Neuronal stem cell (in vitro differentiated cells): ENCODE results near the gene STX1A.

Source experiments
- DNase-seq: peaks from one replicate; pipeline ENCODE4 v3.0.0-alpha.2; 2013; ENCODE audit warnings: low spot score
- H2AFZ ChIP-seq: one replicate; pipeline ENCODE4 v1.6.1; 2013; ENCODE audit warnings: mild to moderate bottlenecking, low read length, inconsistent platforms
- H2AK5ac ChIP-seq: 2 replicates; pipeline ENCODE4 v1.6.1; 2013; ENCODE audit warnings: low read depth, mild to moderate bottlenecking, inconsistent platforms, low read length, moderate library complexity, mixed read lengths
- H2BK120ac ChIP-seq: 2 replicates; pipeline ENCODE4 v1.6.1; 2013; ENCODE audit warnings: low read depth, mild to moderate bottlenecking, inconsistent platforms, low read length, moderate library complexity, mixed read lengths
- H2BK12ac ChIP-seq: one replicate; pipeline ENCODE4 v1.6.1; 2013; ENCODE audit warnings: low read length, inconsistent platforms
- H2BK15ac ChIP-seq: 2 replicates; pipeline ENCODE4 v1.6.1; 2013; ENCODE audit warnings: mild to moderate bottlenecking, low read length, inconsistent platforms, mixed read lengths
- H2BK5ac ChIP-seq: one replicate; pipeline ENCODE4 v1.6.1; 2013; ENCODE audit warnings: inconsistent platforms, mild to moderate bottlenecking, low read length, moderate library complexity
- H3K14ac ChIP-seq: one replicate; pipeline ENCODE4 v1.6.1; 2013; ENCODE audit warnings: low read length, inconsistent platforms
- H3K18ac ChIP-seq: 2 replicates; pipeline ENCODE4 v1.6.1; 2013; ENCODE audit warnings: low read length, inconsistent platforms
- H3K23ac ChIP-seq: 2 replicates; pipeline ENCODE4 v1.6.1; 2013; ENCODE audit warnings: low read depth, mild to moderate bottlenecking, mixed read lengths, low read length, inconsistent platforms; ENCODE audit not compliant: poor library complexity
- H3K27ac ChIP-seq: replicated peaks from 3 replicates; pipeline ENCODE4 v1.5.1; 2013; ENCODE audit warnings: low read length, inconsistent platforms
- H3K27me3 ChIP-seq, 3 experiments: 2 replicates each; pipeline ENCODE4 v1.6.1; 2013; ENCODE audit warnings: low read length in 3 of 3, mild to moderate bottlenecking in 2 of 3, inconsistent platforms in 1 of 3, low read depth in 1 of 3, mixed read lengths in 1 of 3, moderate library complexity in 1 of 3; ENCODE audit not compliant: control insufficient read depth in 3 of 3, insufficient read depth in 3 of 3
- H3K36me3 ChIP-seq, 2 donors: replicated peaks in 1 of 2; 2 replicates each; pipeline ENCODE4 v1.6.1; 2013; ENCODE audit warnings: low read length in 2 of 2; ENCODE audit not compliant: control insufficient read depth in 2 of 2, insufficient read depth in 2 of 2
- H3K4ac ChIP-seq: 2 replicates; pipeline ENCODE4 v1.6.1; 2013; ENCODE audit warnings: inconsistent platforms, mild to moderate bottlenecking, low read length, moderate library complexity
- H3K4me1 ChIP-seq, 2 donors: 1 replicate in 1 of 2; 2 replicates in 1 of 2; pipeline ENCODE4 v1.6.1; 2013; ENCODE audit warnings: low read length in 2 of 2, low read depth in 1 of 2; ENCODE audit not compliant: control insufficient read depth in 2 of 2, insufficient read depth in 1 of 2
- H3K4me2 ChIP-seq: one replicate; pipeline ENCODE4 v1.6.1; 2013; ENCODE audit warnings: mild to moderate bottlenecking, low read length, inconsistent platforms; ENCODE audit not compliant: insufficient read depth, poor library complexity, severe bottlenecking
- H3K4me3 ChIP-seq, 2 donors: 2 replicates each; pipeline ENCODE4 v1.5.1; 2013; ENCODE audit warnings: low read length in 2 of 2, mild to moderate bottlenecking in 2 of 2, inconsistent platforms in 1 of 2, moderate library complexity in 1 of 2
- H3K79me1 ChIP-seq: one replicate; pipeline ENCODE4 v1.6.1; 2013; ENCODE audit warnings: low read depth, mild to moderate bottlenecking, inconsistent platforms, low read length, moderate library complexity
- H3K9ac ChIP-seq: one replicate; pipeline ENCODE4 v1.6.1; 2013; ENCODE audit warnings: mild to moderate bottlenecking, low read depth, low read length, inconsistent platforms; ENCODE audit not compliant: poor library complexity
- H3K9me3 ChIP-seq, 2 donors: replicated peaks in 1 of 2; 2 replicates each; pipeline versions ENCODE3 to v1.6.1; 2013; ENCODE audit warnings: low read length in 2 of 2, mild to moderate bottlenecking in 2 of 2, inconsistent platforms in 1 of 2, low read depth in 1 of 2, mixed read lengths in 1 of 2, moderate library complexity in 1 of 2; ENCODE audit not compliant: control insufficient read depth in 2 of 2, insufficient read depth in 1 of 2
- H4K8ac ChIP-seq: one replicate; pipeline ENCODE4 v1.6.1; 2013; ENCODE audit warnings: low read depth, mild to moderate bottlenecking, inconsistent platforms, low read length, moderate library complexity
- H4K91ac ChIP-seq: one replicate; pipeline ENCODE4 v1.6.1; 2013; ENCODE audit warnings: low read length, low read depth, mild to moderate bottlenecking, inconsistent platforms; ENCODE audit not compliant: poor library complexity
- WGBS, 2 donors: extraction: QIAGEN DNeasy Blood & Tissue Kit; methylation state at CpG; one replicate each; pipeline ENCODE4 v1.1.7; 2013; ENCODE audit warnings: missing lambda C conversion rate in 2 of 2, mixed read lengths in 1 of 2; ENCODE audit not compliant: insufficient read length in 2 of 2, insufficient replicate concordance in 1 of 2; ENCODE audit errors: extremely low coverage in 2 of 2; 5-methylcytosine and 5-hydroxymethylcytosine counted together

STX1A gene

GRCh38 chr7:73707045-73707631 lies 12.3 kb downstream of the STX1A start:
- Histone ChIP-seq H3K4me3 (no peak overlapping the region), H4K91ac (no peak overlapping the region), H4K8ac (no peak overlapping the region), H3K27ac (no peak overlapping the region), H2BK120ac (no peak overlapping the region), H3K4me1 (peaks cover 7 to 13% of the 10 kb centered on the region in 2 donors), H2AK5ac (no peak overlapping the region), H3K23ac (no peak overlapping the region), H3K4me2 (no peak overlapping the region), H2BK15ac (no peak overlapping the region), H2AFZ (no peak overlapping the region), H3K4ac (no peak overlapping the region), H3K9ac (no peak overlapping the region), H2BK12ac (no peak overlapping the region), H2BK5ac (no peak overlapping the region), H3K9me3 (no peaks in the 10 kb centered on the region), H3K36me3 (peaks cover 4 to 6% of the 10 kb centered on the region in 2 donors), H3K14ac (peak overlapping the region; percentile 82), H3K18ac (no peak overlapping the region), H3K79me1 (peaks cover 8% of the 10 kb centered on the region), H3K27me3 (no peaks in the 10 kb centered on the region)
- no CpG with 5 or more reads among the region's 15 CpGs for WGBS, 2 donors
- no peak for DNase-seq

GRCh38 chr7:73706126-73707044 lies 13.1 kb downstream of the STX1A start:
- Histone ChIP-seq H3K4me1 (peaks cover 7 to 13% of the 10 kb centered on the region in 2 donors), H3K9me3 (no peaks in the 10 kb centered on the region), H3K4me3 (no peak overlapping the region), H3K27ac (no peak overlapping the region), H2AFZ (no peak overlapping the region), H3K9ac (peak overlapping the region; percentile 50), H3K4me2 (no peak overlapping the region), H3K79me1 (peaks cover 8% of the 10 kb centered on the region), H3K4ac (no peak overlapping the region), H2BK120ac (no peak overlapping the region), H4K8ac (peak overlapping the region; percentile 48), H4K91ac (no peak overlapping the region), H2AK5ac (peak overlapping the region; percentile 56), H3K14ac (peak overlapping the region; percentile 82), H3K23ac (peak overlapping the region; percentile 43), H2BK5ac (peak overlapping the region; percentile 53), H3K27me3 (no peaks in the 10 kb centered on the region), H3K18ac (no peak overlapping the region), H2BK12ac (no peak overlapping the region), H3K36me3 (peaks cover 8 to 10% of the 10 kb centered on the region in 2 donors), H2BK15ac (no peak overlapping the region)
- DNase-seq = no peak
- no CpG with 5 or more reads among the region's 25 CpGs for WGBS, 2 donors

- no peak overlapping the region for H3K27ac ChIP-seq
- no peak for DNase-seq
Measured at GRCh38 chr7:73705551-73705920, 13.9 kb downstream of the STX1A start.

More at GRCh38 chr7:73705551-73705920, 13.9 kb downstream of the STX1A start:
- Histone ChIP-seq H3K14ac (no peak overlapping the region), H4K8ac (no peak overlapping the region), H2BK15ac (peak overlapping the region; percentile 30), H3K27me3 (no peaks in the 10 kb centered on the region), H3K18ac (no peak overlapping the region), H3K36me3 (peaks cover 11 to 15% of the 10 kb centered on the region in 2 donors), H4K91ac (no peak overlapping the region), H2AK5ac (peak overlapping the region; percentile 32), H3K23ac (no peak overlapping the region), H2BK5ac (peak overlapping the region; percentile 54), H2BK120ac (no peak overlapping the region), H3K79me1 (peaks cover 6% of the 10 kb centered on the region), H3K9me3 (no peaks in the 10 kb centered on the region), H3K4me2 (no peak overlapping the region), H3K9ac (peak overlapping the region; percentile 60), H3K4me1 (peaks cover 7 to 13% of the 10 kb centered on the region in 2 donors), H2BK12ac (no peak overlapping the region), H2AFZ (no peak overlapping the region), H3K4ac (no peak overlapping the region), H3K4me3 (no peak overlapping the region)
- WGBS, 2 donors = no CpG with 5 or more reads among the region's 10 CpGs
